HL-60 (cell line): Measurements from ENCODE around the gene RPS5.

ENCODE experiments used
- DNase-seq, 2 experiments: peaks; one replicate each; pipeline ENCODE4 v3.0.0-alpha.2; 2010 to 2020; ENCODE audit warnings: low read depth in 1 of 2, low spot score in 1 of 2
- H3K27ac ChIP-seq: fragments of 250-450 bp; sonication (Bioruptor Pico); replicated peaks from 2 replicates; pipeline ENCODE4 v1.5.1; 2020; ENCODE audit warnings: mild to moderate bottlenecking, moderate library complexity
- H3K27me3 ChIP-seq: fragments of 250-450 bp; sonication (Bioruptor Pico); 2 replicates; pipeline ENCODE4 v1.5.1; 2021; ENCODE audit warnings: mild to moderate bottlenecking, moderate library complexity; ENCODE audit not compliant: insufficient read depth, poor library complexity, severe bottlenecking
- H3K4me3 ChIP-seq: replicated peaks from 2 replicates; pipeline ENCODE4 v1.5.1; 2011; ENCODE audit warnings: mild to moderate bottlenecking, control low read depth, low read length; ENCODE audit not compliant: insufficient read depth
- CTCF ChIP-seq: IDR thresholded peaks from one replicate; pipeline ENCODE4 v1.5.1; 2011; ENCODE audit warnings: low read length, control low read depth, inconsistent platforms; ENCODE audit not compliant: insufficient read depth
- GABPA ChIP-seq: IDR thresholded peaks from 2 replicates; pipeline ENCODE4 v1.6.1; 2012; ENCODE audit warnings: low read depth
- POLR2AphosphoS5 ChIP-seq: IDR thresholded peaks from 2 replicates; pipeline ENCODE4 v1.6.1; 2012; ENCODE audit warnings: low read depth
- REST ChIP-seq: IDR thresholded peaks from 2 replicates; pipeline ENCODE4 v1.6.1; 2012; ENCODE audit warnings: low read depth; ENCODE audit not compliant: insufficient replicate concordance
- SPI1 ChIP-seq: IDR thresholded peaks from 2 replicates; pipeline ENCODE4 v1.6.1; 2012; ENCODE audit warnings: low read depth, mild to moderate bottlenecking, borderline replicate concordance

The RPS5 gene

GRCh38 chr19:58394821-58395219 is 7.8 kb downstream of the RPS5 start:
- DNase-seq: no peak
- Histone ChIP-seq H3K27me3 (no peaks in the 10 kb centered on the region), H3K27ac (no peak overlapping the region), H3K4me3 (no peak overlapping the region)
- TF ChIP-seq CTCF (no peak), GABPA (no peak), SPI1 (no peak), REST (no peak), POLR2AphosphoS5 (no peak)

GRCh38 chr19:58395220-58395978 is 8.3 kb downstream of the RPS5 start, which contains the start of gene RNF225:
Gene RNF225, plus strand, starts transcription at chr19:58395656. Its CDS starts 434 bp downstream, at chr19:58396090.
- no peak within 1 kb of the TSS for H3K27ac ChIP-seq
- no peaks in the 10 kb centered on the region for H3K27me3 ChIP-seq
- H3K4me3 ChIP-seq: no peak within 1 kb of the TSS
- peak in 1 of 2 experiments; percentile 23 for DNase-seq
- TF ChIP-seq REST (no peak), CTCF (no peak), SPI1 (no peak), POLR2AphosphoS5 (peak; percentile 57), GABPA (no peak)

- no peak for TF ChIP-seq POLR2AphosphoS5
- TF ChIP-seq CTCF: no peak
- no peak for TF ChIP-seq REST
- TF ChIP-seq SPI1: no peak
- no peak for TF ChIP-seq GABPA
- no peaks in the 10 kb centered on the region for H3K27me3 ChIP-seq
- no peak overlapping the region for H3K27ac ChIP-seq
- H3K4me3 ChIP-seq: no peak overlapping the region
- DNase-seq: no peak
These were observed 9.0 kb downstream of the RPS5 start for GRCh38 chr19:58395979-58396627.
